ENCODE data around the gene APCDD1L. TPM values are rescaled to one million over a fixed set of nuclear protein-coding genes. Genes with fewer than 3 reads are reported as not detected.
A peak's percentile ranks its signal among the peaks of the same experiment; 100 is the strongest.
"Not testable (repeated sequence)": the region's sequence is repeated elsewhere in the genome, so short reads cannot be mapped to it uniquely, and the experiment has no call there.

APCDD1L gene
- total RNA-seq, 1 donor from 2014 or later = not detected

DNA sequence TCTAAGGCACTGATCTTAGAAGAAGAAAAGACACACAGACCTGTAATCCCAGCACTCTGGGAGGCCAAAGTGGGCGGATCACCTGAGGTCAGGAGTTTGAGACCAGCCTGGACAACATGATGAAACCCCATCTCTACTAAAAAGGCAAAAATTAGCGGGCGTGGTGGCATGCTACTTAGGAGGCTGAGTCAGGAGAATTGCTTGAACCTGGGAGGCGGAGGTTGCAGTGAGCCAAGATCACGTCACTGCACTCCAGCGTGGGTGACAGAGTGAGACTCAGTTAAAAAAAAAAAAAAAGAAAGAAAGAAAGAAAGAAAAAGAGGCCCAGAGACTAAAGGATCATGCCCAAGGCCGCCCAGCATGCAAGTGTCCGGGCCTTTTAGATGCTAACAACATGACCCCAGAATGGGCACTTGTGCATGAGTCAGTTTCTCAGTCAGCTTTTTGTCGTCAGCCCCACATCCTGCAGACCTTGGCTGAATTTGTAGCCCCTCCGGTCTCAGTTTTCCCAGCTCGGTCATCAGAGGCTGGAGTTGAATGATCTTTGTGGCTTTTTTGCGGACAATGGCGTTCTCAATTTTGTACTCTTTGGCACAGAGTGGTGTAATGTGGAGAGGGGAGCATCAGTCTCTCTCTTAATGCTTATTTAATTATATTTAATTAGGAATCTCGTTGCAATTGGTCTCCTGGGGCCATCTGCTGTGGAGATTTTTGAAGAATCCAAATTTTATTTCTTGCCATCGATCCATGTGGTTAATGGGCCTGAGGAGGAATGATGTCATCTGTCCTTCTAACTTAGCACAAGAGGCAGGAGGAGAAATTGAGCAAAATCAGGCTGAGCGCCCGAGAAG, 30.6 kb upstream of the APCDD1L start:
- DNase-seq (ENCODE audit: low read depth in 2 of 2) = no peak

DNA sequence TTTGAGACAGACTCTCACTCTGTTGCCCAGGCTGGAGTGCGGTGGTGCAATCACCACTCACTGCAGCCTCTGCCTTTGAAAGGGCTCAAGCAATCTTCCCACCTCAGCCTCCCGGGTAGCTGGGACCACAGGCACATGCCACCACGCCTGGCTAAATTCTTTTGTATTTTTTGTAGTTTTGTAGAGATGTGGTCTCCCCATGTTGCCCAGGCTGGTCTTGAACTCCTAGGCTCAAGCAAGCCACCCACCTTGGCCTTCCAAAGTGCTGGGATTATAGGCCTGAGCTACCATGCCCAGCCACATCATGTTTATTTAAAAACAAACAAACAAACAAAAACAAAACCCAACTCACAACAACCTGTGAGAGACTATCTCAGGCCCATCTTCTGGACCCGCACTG, 29.7 kb upstream of the APCDD1L start:
- DNase-seq (ENCODE audit: low read depth in 2 of 2) = no peak

DNA sequence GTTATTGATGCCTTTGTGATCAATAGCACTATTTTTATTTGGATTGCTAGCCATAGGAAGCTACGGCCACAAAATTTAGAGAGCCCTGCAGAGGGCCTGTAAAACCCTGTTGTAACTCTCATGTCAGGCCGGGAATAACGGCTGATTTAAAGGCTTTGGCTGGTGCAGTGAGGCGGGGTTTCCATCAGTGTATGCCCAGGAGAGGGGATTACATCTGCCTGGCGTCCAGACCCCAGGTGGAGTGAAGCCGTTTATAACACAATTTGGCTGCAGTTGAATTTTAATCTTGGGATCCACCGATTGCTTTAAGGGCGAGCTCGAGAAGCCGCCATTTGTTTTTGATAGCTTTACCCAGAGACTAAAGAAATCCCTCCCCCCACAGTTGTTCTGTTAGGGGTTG, 29.1 kb upstream of the APCDD1L start:
- DNase-seq (ENCODE audit: low read depth in 2 of 2) = no peak

DNA sequence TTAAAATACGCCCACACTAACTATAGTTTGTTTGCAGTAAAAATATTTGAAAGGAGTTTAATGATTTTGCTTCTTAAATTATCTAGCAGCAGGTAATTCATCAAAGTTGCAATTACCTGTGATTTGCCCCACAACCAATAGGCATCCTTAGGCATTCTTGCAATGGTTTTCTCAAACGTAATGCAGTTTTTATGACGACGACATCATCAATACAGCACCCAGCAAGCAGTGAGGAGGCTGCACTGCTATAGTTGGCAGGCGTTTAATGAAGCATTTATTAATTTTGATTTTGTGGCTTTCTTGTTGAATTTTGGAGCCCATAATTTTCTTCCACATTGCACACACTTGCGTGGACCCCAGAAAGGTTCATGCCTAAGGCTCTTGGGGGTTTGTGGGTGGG, 28.1 kb upstream of the APCDD1L start:
- no peak for DNase-seq (ENCODE audit: low read depth in 2 of 2)

GRCh38 chr20:58542411-58543095, 27.4 kb upstream of the APCDD1L start:
- no peak for DNase-seq (ENCODE audit: low read depth in 2 of 2)

DNA sequence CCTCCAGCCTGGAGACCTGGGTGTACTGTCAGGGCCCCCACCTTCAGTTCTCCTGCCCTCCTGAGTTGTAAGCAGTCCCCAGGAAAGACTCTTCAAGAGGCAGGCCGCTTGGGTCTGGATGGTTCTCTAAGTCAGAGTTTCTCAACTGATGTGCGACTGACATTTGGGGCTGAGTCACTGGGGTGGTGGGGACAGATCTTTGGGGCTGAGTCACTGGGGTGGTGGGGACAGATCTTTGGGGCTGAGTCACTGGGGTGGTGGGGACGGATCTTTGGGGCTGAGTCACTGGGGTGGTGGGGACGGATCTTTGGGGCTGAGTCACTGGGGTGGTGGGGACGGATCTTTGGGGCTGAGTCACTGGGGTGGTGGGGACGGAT, 26.8 kb upstream of the APCDD1L start:
- DNase-seq (ENCODE audit: low read depth in 2 of 2) = not testable (repeated sequence)

DNA sequence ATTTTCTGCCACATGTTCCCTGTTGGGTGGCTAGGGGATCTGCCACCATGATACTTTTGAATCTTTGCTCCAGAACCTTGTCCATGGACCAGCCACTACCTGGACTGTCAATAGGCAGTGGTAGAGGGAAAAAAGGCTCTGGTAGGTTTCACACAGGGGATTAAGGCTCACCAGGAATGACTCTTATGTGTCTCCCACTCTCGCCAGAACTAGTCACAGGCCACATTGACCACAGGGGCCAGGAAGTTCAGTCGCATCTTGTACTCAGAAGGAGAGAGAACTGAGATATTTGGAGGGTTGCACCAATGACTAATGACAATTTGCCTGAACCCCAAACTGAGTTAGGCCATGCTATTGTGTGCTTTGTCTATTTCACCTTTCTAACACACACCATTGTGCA, 23.6 kb upstream of the APCDD1L start:
- DNase-seq (ENCODE audit: low read depth in 2 of 2) = no peak

- DNase-seq (ENCODE audit: low read depth in 2 of 2) = no peak
These were observed 22.6 kb upstream of the APCDD1L start for GRCh38 chr20:58537831-58538230.

- DNase-seq (ENCODE audit: low read depth in 2 of 2) = no peak
These were observed 21.1 kb upstream of the APCDD1L start for GRCh38 chr20:58536289-58536688.

DNA sequence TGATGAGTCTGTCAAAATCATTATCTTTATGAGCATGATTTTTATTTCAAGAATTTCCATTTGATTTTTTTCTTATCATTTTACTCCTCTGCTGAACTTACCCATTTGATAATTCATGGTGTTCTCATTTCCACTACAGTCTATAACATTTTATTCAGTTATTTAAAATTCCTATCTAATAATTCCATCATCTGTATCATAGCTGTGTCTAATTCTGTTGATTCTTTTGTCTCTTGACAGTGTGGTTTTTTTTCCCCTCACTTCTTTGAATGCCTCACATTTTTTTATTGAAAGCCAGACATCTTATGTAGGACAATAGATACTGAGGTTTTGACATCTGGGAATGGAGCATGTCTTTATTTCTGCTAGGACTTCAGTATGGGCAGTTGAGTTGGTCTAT, 16.5 kb upstream of the APCDD1L start:
- DNase-seq (ENCODE audit: low read depth in 2 of 2) = no peak

DNA sequence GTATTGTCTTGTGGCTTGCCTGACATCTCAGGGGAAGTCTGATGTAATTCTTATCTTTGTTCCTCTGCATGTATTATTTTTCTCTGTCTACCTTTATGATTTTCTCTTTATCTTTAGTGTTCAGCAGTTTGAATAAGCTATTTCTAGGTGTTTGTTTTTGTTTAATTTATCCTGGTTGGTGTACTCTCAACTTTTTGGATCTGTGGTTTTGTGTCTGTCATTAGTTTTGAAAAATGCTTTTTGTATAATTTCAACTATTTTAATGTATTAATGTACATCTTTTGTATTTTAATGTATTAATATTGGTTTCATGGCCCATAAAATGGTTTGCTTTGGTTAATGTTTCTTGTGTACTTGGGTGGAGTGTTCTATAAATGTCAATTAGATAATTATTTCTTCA, 15.9 kb upstream of the APCDD1L start:
- DNase-seq (ENCODE audit: low read depth in 2 of 2) = no peak

DNA sequence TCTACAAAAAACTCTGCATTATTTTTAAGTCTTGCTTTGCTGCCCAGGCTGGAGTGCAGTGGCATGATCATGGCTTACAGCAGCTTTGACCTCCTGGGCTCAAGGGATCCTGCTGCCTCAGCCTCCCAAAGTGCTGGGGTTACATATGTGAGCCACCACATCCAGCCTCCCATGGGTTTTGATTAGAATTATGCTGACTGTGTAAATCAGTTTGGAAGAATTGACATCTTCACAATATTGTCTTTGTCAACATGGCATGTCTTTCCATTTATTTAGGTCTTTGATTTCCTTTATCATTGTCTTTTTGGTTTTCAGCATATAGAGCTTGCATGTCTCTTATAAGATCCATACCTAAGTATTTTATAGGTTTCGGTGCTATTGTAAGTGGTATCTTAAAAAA, 13.2 kb upstream of the APCDD1L start:
- no peak for DNase-seq (ENCODE audit: low read depth in 2 of 2)

- no peak for DNase-seq (ENCODE audit: low read depth in 2 of 2)
These were observed 11.2 kb upstream of the APCDD1L start for GRCh38 chr20:58526411-58526810.

DNA sequence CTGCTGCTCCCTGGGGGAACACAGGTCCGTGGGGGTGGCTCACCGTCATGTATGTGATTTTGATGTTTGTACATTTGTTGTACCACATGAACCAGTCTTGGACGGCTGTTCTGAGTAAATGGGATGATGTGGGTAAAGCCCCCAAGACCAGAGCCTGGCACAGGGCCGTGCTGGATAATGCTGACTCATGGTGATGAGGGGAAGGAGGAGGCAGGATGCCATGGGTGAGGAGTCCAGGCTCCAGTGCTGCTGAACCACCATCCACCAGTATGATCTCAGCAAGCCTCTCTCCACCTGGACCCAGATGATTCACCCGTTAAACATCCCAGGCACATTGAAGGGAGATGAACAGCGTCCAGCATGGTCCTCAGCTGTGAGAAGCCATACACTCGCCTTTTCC, 9.6 kb upstream of the APCDD1L start:
- peak in 1 of 2 donors; percentile 17 for DNase-seq (ENCODE audit: low read depth in 2 of 2)

GRCh38 chr20:58523971-58524315, 8.7 kb upstream of the APCDD1L start:
- DNase-seq (ENCODE audit: low read depth in 2 of 2) = no peak

DNA sequence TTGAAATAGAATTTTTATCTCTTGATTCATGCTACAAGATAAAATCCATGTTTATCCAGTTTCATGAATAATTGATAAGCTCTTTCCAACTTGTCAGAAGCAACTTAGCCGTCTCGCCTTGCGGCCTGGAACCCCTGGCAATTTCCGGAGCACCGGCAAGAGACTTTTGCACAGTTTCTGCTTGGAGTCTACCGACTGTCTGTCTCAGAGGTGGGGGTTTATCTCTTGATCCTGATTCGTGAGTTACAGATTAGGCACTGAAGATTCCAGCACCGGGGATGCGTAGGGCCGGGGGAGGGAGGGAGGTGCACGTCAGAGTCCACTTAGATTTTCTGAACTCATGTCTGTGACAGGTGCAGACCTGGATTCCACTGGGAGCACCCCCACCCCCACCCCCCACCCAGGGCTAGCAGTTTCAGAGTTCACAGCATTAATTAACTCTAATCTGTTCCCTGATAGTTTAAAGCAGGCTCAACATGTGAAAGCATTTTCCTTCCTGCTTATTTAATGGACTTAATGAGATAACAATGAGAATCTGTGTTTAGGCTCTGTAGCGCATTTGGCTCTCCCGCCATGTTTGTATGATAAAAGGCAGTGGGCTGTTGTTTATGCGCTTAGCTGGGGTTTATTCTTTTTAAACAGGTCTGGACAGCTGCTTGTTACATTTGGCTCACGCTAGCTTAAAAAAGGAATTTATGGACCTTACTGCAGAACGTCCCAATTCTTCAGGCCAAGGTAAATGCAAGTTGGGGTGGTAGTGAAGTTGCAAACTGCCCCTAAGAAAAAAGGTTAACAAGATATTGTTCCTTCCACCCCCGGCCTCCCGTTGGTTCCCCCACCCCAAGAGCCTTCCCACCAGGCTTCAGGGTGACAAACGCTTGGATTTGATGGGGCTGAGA, 8.1 kb upstream of the APCDD1L start:
- DNase-seq (ENCODE audit: low read depth in 2 of 2) = no peak

GRCh38 chr20:58522666-58523065, 7.5 kb upstream of the APCDD1L start:
- DNase-seq (ENCODE audit: low read depth in 2 of 2) = no peak

DNA sequence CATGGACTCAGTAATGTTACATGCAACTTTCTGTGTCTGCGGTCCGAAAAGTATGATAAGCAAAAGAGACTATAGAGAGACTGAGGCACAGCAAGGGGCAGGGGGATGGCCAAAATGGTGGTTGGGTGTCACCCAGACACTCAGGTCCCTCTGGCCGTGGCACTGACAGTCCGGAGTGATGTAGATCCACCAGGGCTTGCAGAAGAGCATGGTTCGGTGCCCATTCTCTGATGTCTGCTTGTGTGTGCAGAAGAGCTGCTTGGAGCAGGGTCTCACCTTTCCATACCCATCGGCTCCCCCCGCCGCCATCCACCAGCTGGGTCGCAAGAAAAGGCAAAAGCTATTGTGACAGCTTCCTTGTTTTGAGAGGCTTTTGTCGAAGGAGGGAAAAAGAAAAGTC, 6.6 kb upstream of the APCDD1L start:
- no peak for DNase-seq (ENCODE audit: low read depth in 2 of 2)

- DNase-seq (ENCODE audit: low read depth in 2 of 2) = no peak
These were observed 4.9 kb upstream of the APCDD1L start for GRCh38 chr20:58519940-58520712.

DNA sequence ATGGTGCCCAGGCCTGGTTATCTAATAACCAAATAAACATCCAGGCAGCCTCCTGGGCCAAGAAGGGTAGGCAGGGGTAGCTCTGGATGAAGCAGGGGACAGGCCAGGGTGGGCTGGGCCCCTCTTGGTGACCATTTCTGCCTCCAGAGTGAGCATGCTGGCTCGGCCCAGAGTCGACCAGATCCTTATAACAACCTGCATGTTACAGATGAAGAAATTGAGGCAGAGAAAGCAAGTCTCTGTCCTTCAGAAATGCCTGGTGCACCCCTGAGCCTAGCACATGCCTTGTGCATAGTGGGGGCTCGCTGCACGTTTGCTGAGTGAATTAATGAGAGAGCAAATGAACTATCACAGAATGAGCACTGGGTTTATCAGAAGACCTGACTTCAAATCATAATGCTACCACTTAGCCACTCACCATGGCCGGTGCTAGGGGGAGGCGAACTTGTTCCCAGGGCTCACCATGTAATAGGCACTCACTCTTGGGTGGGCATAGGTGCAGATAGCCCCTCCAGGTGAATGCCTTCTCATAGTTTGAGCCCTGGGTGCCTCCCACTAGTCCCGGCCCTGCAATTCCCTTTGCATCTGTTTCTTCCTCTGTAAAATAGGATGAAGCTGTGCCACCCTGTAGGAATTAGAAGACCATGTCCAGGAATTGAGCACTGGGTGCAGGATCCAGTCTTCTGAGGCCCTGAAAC, 3.8 kb upstream of the APCDD1L start:
- no peak for DNase-seq (ENCODE audit: low read depth in 2 of 2)

DNA sequence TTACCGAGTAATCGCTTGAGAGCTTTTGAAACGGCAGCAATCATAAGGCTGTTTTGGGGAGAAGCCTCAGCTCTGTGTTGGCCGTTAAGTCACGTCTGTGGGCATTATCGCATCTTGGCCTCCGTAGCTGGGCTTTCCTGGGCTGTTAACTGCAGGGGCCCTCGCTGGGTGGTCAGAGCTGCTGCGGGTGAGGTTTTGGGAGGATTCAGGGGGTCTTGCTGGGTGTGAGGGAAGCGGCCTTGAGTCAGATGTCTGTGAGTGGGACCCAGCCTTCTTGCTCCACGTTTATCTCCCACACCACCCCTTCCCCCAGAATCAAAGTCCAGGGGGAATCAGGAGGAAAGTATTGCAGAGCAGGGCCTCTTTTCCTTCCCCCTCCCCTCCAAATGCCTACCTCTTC, 3.2 kb upstream of the APCDD1L start:
- DNase-seq (ENCODE audit: low read depth in 2 of 2) = no peak

Measured in dermis microvascular lymphatic vessel endothelial cell (primary cell).